Measurements from ENCODE around the gene BCL2L14.
A peak's percentile ranks its signal among the peaks of the same experiment; 100 is the strongest.

Gene BCL2L14

GRCh38 chr12:12070674-12071656, at the start of gene BCL2L14:
Gene BCL2L14 (plus strand): TSS chr12:12070939. CDS start chr12:12079306, 8,367 bp downstream.
- peak within 1 kb of the TSS; percentile 44 for H3K4me3 ChIP-seq (ENCODE audit: low read depth, low read length)
- TF ChIP-seq CTCF (IDR thresholded peaks at IDR 0.05; ENCODE audit: low read depth, low read length, missing control alignments), result no peak
- no peak for DNase-seq (ENCODE audit: low read depth)

GRCh38 chr12:12022306-12022936, 48.3 kb upstream of the BCL2L14 start:
- H3K4me3 ChIP-seq (ENCODE audit: low read depth, low read length), result no peak overlapping the region
- no peak for DNase-seq (ENCODE audit: low read depth)
- no peak for TF ChIP-seq CTCF (IDR thresholded peaks at IDR 0.05; ENCODE audit: low read depth, low read length, missing control alignments)

GRCh38 chr12:12023456-12023855, 47.3 kb upstream of the BCL2L14 start:
- no peak overlapping the region for H3K4me3 ChIP-seq (ENCODE audit: low read depth, low read length)
- no peak for TF ChIP-seq CTCF (IDR thresholded peaks at IDR 0.05; ENCODE audit: low read depth, low read length, missing control alignments)
- DNase-seq (ENCODE audit: low read depth), result no peak

- no peak for TF ChIP-seq CTCF (IDR thresholded peaks at IDR 0.05; ENCODE audit: low read depth, low read length, missing control alignments)
- peak overlapping the region; percentile 36 for H3K4me3 ChIP-seq (ENCODE audit: low read depth, low read length)
- DNase-seq (ENCODE audit: low read depth), result peak; percentile 75
Measured at GRCh38 chr12:12024911-12025682, 45.6 kb upstream of the BCL2L14 start.

- TF ChIP-seq CTCF (IDR thresholded peaks at IDR 0.05; ENCODE audit: low read depth, low read length, missing control alignments), result no peak
- no peak for DNase-seq (ENCODE audit: low read depth)
- H3K4me3 ChIP-seq (ENCODE audit: low read depth, low read length), result no peak overlapping the region
Measured at GRCh38 chr12:12025799-12026386, 44.8 kb upstream of the BCL2L14 start.

- DNase-seq (ENCODE audit: low read depth), result no peak
- no peak for TF ChIP-seq CTCF (IDR thresholded peaks at IDR 0.05; ENCODE audit: low read depth, low read length, missing control alignments)
- no peak overlapping the region for H3K4me3 ChIP-seq (ENCODE audit: low read depth, low read length)
Measured at GRCh38 chr12:12028668-12029402, 41.9 kb upstream of the BCL2L14 start.
